Spinal cord (tissue), 10 donors: ENCODE data around the gene ZCCHC14. TPM values are rescaled to one million over a fixed set of nuclear protein-coding genes. Genes with fewer than 3 reads are reported as not detected.
"Not testable (repeated sequence)": the region's sequence is repeated elsewhere in the genome, so short reads cannot be mapped to it uniquely, and the experiment has no call there.

ENCODE experiments used
- DNase-seq, 6 donors: peaks; one replicate each; pipeline versions ENCODE4 v3.0.0 to v3.0.0-alpha.2; 2013 to 2015; ENCODE audit warnings: low spot score in 6 of 6, low read depth in 4 of 6
- H3K27ac ChIP-seq: one replicate; pipeline ENCODE4 v1.5.1; 2013; ENCODE audit warnings: low read depth, low read length, control low read depth
- H3K27me3 ChIP-seq: one replicate; pipeline ENCODE4 v1.6.1; 2013; ENCODE audit warnings: low read length; ENCODE audit not compliant: control insufficient read depth, insufficient read depth
- H3K36me3 ChIP-seq: one replicate; pipeline ENCODE4 v1.6.1; 2013; ENCODE audit warnings: low read length; ENCODE audit not compliant: control insufficient read depth, insufficient read depth
- H3K4me1 ChIP-seq: one replicate; pipeline ENCODE4 v1.6.1; 2013; ENCODE audit warnings: low read length; ENCODE audit not compliant: control insufficient read depth, insufficient read depth
- H3K4me3 ChIP-seq: one replicate; pipeline ENCODE4 v1.5.1; 2013; ENCODE audit warnings: low read depth, low read length, control low read depth
- H3K9me3 ChIP-seq: one replicate; pipeline ENCODE4 v1.6.1; 2013; ENCODE audit warnings: low read length; ENCODE audit not compliant: control insufficient read depth, insufficient read depth
- WGBS: methylation state at CpG from one replicate; pipeline ENCODE4 v1.1.5; 2013; ENCODE audit warnings: missing lambda C conversion rate; ENCODE audit not compliant: insufficient coverage; 5-methylcytosine and 5-hydroxymethylcytosine counted together
- polyA plus RNA-seq, 2 donors: library from polyadenylated mRNA; unstranded; fragments of 120-200 nt; gene quantifications; one replicate each; pipeline ENCODE4 v1.2.1, GENCODE V29; 2013; ENCODE audit not compliant: insufficient read length in 2 of 2
- total RNA-seq, 2 donors: library from RNA; depleted of rRNA in 1 of 2; stranded (reverse); fragments of 120-200 nt in 1 of 2; fragments of >200 nt in 1 of 2; gene quantifications; one replicate each; pipeline versions ENCODE4 v1.2.3 to v1.2.4, GENCODE V29; 2013 to 2014
- donor health status: healthy.

Gene ZCCHC14
- total and polyA plus RNA-seq, 4 donors = 16.8 to 43.5 (median 27.2) TPM

GRCh38 chr16:87484487-87485331 is 8.1 kb downstream of the ZCCHC14 start:
- no peak for DNase-seq
- no peaks in the 10 kb centered on the region for H3K9me3 ChIP-seq
- no peaks in the 10 kb centered on the region for H3K27me3 ChIP-seq
- H3K4me1 ChIP-seq = peaks cover 31% of the 10 kb centered on the region
- H3K4me3 ChIP-seq = no peak overlapping the region
- H3K36me3 ChIP-seq = peaks cover 8% of the 10 kb centered on the region
- WGBS = 51% methylated on average over 9 of the region's 22 CpGs
- H3K27ac ChIP-seq = no peak overlapping the region

GRCh38 chr16:87483481-87483880 is 9.3 kb downstream of the ZCCHC14 start:
- 60% methylated on average over 1 of the region's 5 CpGs for WGBS
- H3K4me1 ChIP-seq = peaks cover 25% of the 10 kb centered on the region

GRCh38 chr16:87482670-87483069 is 10.2 kb downstream of the ZCCHC14 start:
- not testable (repeated sequence) for H3K4me3 ChIP-seq, H3K36me3 ChIP-seq, H3K27ac ChIP-seq, H3K27me3 ChIP-seq, DNase-seq, H3K9me3 ChIP-seq
- peaks cover 20% of the 10 kb centered on the region for H3K4me1 ChIP-seq
- no CpG with 5 or more reads among the region's 6 CpGs for WGBS

More at GRCh38 chr16:87483481-87483880, 9.3 kb downstream of the ZCCHC14 start:
- Histone ChIP-seq H3K27me3 (no peaks in the 10 kb centered on the region), H3K4me3 (no peak overlapping the region), H3K27ac (no peak overlapping the region), H3K9me3 (no peaks in the 10 kb centered on the region), H3K36me3 (peaks cover 8% of the 10 kb centered on the region)
- no peak for DNase-seq

- Histone ChIP-seq H3K27ac (no peak overlapping the region), H3K9me3 (no peaks in the 10 kb centered on the region), H3K4me3 (no peak overlapping the region), H3K27me3 (no peaks in the 10 kb centered on the region), H3K4me1 (peaks cover 20% of the 10 kb centered on the region), H3K36me3 (peaks cover 7% of the 10 kb centered on the region)
- DNase-seq = no peak
- whole genome bisulfite sequencing = 81% methylated on average over 3 of the region's 9 CpGs
Measured at GRCh38 chr16:87482266-87482665, 10.6 kb downstream of the ZCCHC14 start.

GRCh38 chr16:87481711-87482110 is 11.1 kb downstream of the ZCCHC14 start:
- WGBS = 76% methylated on average over 3 of the region's 5 CpGs
- DNase-seq, H3K36me3 ChIP-seq, H3K27ac ChIP-seq, H3K9me3 ChIP-seq, H3K27me3 ChIP-seq, H3K4me3 ChIP-seq: not testable (repeated sequence)
- H3K4me1 ChIP-seq = peaks cover 20% of the 10 kb centered on the region

- H3K4me1 ChIP-seq = peaks cover 25% of the 10 kb centered on the region
- DNase-seq = peak in 1 of 6 donors; percentile 49
- not testable (repeated sequence) for H3K27ac ChIP-seq, H3K9me3 ChIP-seq, H3K27me3 ChIP-seq, H3K36me3 ChIP-seq, H3K4me3 ChIP-seq
- 89% methylated on average over 13 of the region's 30 CpGs for WGBS
Measured at GRCh38 chr16:87477209-87477981, 15.4 kb downstream of the ZCCHC14 start.

GRCh38 chr16:87474566-87474996 is 18.2 kb downstream of the ZCCHC14 start:
- peaks cover 15% of the 10 kb centered on the region for H3K36me3 ChIP-seq
- H3K4me1 ChIP-seq = peaks cover 37% of the 10 kb centered on the region
- no peaks in the 10 kb centered on the region for H3K27me3 ChIP-seq
- H3K9me3 ChIP-seq = no peaks in the 10 kb centered on the region
- no peak overlapping the region for H3K4me3 ChIP-seq
- no peak overlapping the region for H3K27ac ChIP-seq
- WGBS = 92% methylated on average over 6 of the region's 7 CpGs
- no peak for DNase-seq

- peaks cover 43% of the 10 kb centered on the region for H3K4me1 ChIP-seq
- no peak for DNase-seq
- no peak overlapping the region for H3K27ac ChIP-seq
- peaks cover 20% of the 10 kb centered on the region for H3K36me3 ChIP-seq
- WGBS = 98% methylated on average over 3 of the region's 4 CpGs
- H3K4me3 ChIP-seq = no peak overlapping the region
- no peaks in the 10 kb centered on the region for H3K27me3 ChIP-seq
- no peaks in the 10 kb centered on the region for H3K9me3 ChIP-seq
Measured at GRCh38 chr16:87474017-87474416, 18.8 kb downstream of the ZCCHC14 start.

GRCh38 chr16:87472935-87473334 is 19.9 kb downstream of the ZCCHC14 start:
- Histone ChIP-seq H3K27me3 (no peaks in the 10 kb centered on the region), H3K27ac (no peak overlapping the region), H3K9me3 (no peaks in the 10 kb centered on the region), H3K36me3 (peaks cover 20% of the 10 kb centered on the region), H3K4me3 (no peak overlapping the region), H3K4me1 (peaks cover 45% of the 10 kb centered on the region)
- WGBS = 100% methylated on average over 3 of the region's 6 CpGs
- DNase-seq = no peak
